PC-3 (cell line): ENCODE data around the gene PIP5K1C. TPM values are rescaled to one million over a fixed set of nuclear protein-coding genes. Genes with fewer than 3 reads are reported as not detected.

ENCODE experiments used
- ATAC-seq: fragments of 200-7000 bp; cut with Tn5 transposase; 2 replicates; pipeline ENCODE4 v1.9.1; 2020; ENCODE audit warnings: mild to moderate bottlenecking, moderate library complexity
- BruUV-seq: library from RNA; stranded (reverse); fragments of 400-500 nt; replicated peaks from 2 replicates; lab custom pipeline; 2021; lab: Mats Ljungman, UMichigan
- CTCF ChIA-PET: fragments of 300-600 bp; sonication (Branson Sonifier 250); formaldehyde crosslinking; loops from one replicate; lab custom pipeline; 2022; ENCODE audit warnings: antibody characterized with exemption; lab: Charles Lee
- POLR2A ChIA-PET: fragments of 300-600 bp; sonication (Branson Sonifier 250); formaldehyde crosslinking; loops from one replicate; lab custom pipeline; 2022; ENCODE audit warnings: antibody characterized with exemption; ENCODE audit not compliant: unreplicated experiment; lab: Charles Lee
- DNase-seq: peaks from one replicate; pipeline ENCODE4 v3.0.0-alpha.2; 2015
- H2AFZ ChIP-seq: fragments of 300-600 bp; sonication (generic); 2 replicates; pipeline ENCODE4 v1.6.0; 2016; ENCODE audit warnings: antibody characterized with exemption, low read length
- H3F3A ChIP-seq: fragments of 300-600 bp; sonication (generic); one replicate; pipeline ENCODE4 v1.6.0; 2017; ENCODE audit warnings: antibody characterized with exemption, low read length, control low read depth, mild to moderate bottlenecking; ENCODE audit not compliant: unreplicated experiment
- H3K27ac ChIP-seq: fragments of 300-600 bp; sonication (generic); 2 replicates; pipeline ENCODE4 v1.5.1; 2016; ENCODE audit warnings: mild to moderate bottlenecking, low read length
- H3K27me3 ChIP-seq: fragments of 300-600 bp; sonication (generic); 2 replicates; pipeline ENCODE4 v1.6.1; 2016; ENCODE audit warnings: low read length, mixed read lengths
- H3K36me3 ChIP-seq: fragments of 300-600 bp; sonication (generic); 2 replicates; pipeline ENCODE4 v1.6.1; 2016; ENCODE audit warnings: low read depth, mixed run types, low read length, mixed read lengths
- H3K4me1 ChIP-seq: fragments of 300-600 bp; sonication (generic); 2 replicates; pipeline ENCODE4 v1.5.1; 2016; ENCODE audit warnings: low read length; ENCODE audit not compliant: insufficient read depth
- H3K4me2 ChIP-seq: fragments of 300-600 bp; sonication (generic); 2 replicates; pipeline ENCODE4 v1.6.0; 2016; ENCODE audit warnings: low read length
- H3K4me3 ChIP-seq: fragments of 300-600 bp; sonication (generic); 2 replicates; pipeline ENCODE4 v1.5.1; 2016; ENCODE audit warnings: mild to moderate bottlenecking, low read length, mixed read lengths
- H3K79me2 ChIP-seq: fragments of 300-600 bp; sonication (generic); 2 replicates; pipeline ENCODE4 v1.6.1; 2017; ENCODE audit warnings: low read length, mixed read lengths
- H3K9ac ChIP-seq: fragments of 300-600 bp; sonication (generic); 2 replicates; pipeline ENCODE4 v1.6.0; 2016; ENCODE audit warnings: mild to moderate bottlenecking, low read length
- H3K9me2 ChIP-seq: fragments of 300-600 bp; sonication (generic); replicated peaks from 2 replicates; pipeline ENCODE4 v1.6.1; 2016; ENCODE audit warnings: mixed run types, low read length, mixed read lengths
- H3K9me3 ChIP-seq: fragments of 300-600 bp; sonication (generic); 2 replicates; pipeline ENCODE4 v1.6.1; 2016; ENCODE audit warnings: low read length, mixed read lengths
- H4K20me1 ChIP-seq: fragments of 300-600 bp; sonication (generic); 2 replicates; pipeline ENCODE4 v1.6.1; 2016; ENCODE audit warnings: low read length, mixed read lengths
- CTCF ChIP-seq: fragments of 300-600 bp; sonication (generic); conservative IDR thresholded peaks from 2 replicates; pipeline ENCODE4 v1.5.1; 2017; ENCODE audit warnings: antibody characterized with exemption, low read depth, mild to moderate bottlenecking, low read length
- EZH2 ChIP-seq: fragments of 300-600 bp; sonication (generic); IDR thresholded peaks from one replicate; pipeline ENCODE4 v1.6.1; 2017; ENCODE audit warnings: antibody characterized with exemption, mild to moderate bottlenecking, low read length; ENCODE audit not compliant: unreplicated experiment
- EZH2phosphoT487 ChIP-seq: fragments of 300-600 bp; sonication (generic); IDR thresholded peaks from 2 replicates; pipeline ENCODE4 v1.6.1; 2018; ENCODE audit warnings: mild to moderate bottlenecking, antibody characterized with exemption, low read length, borderline replicate concordance
- intact Hi-C: fragments of 100-400 bp; cut with micrococcal nuclease; formaldehyde crosslinking; loops from 2 replicates; pipeline ENCODE4 v1.9.0; 2023
- total RNA-seq: library from RNA; depleted of rRNA; stranded (reverse); fragments of >200 nt; gene quantifications from 2 replicates; pipeline ENCODE4 v1.2.3, GENCODE V29; 2014

PIP5K1C gene
- total RNA-seq, 1 experiment from 2014 or later = 16.1 TPM

GRCh38 chr19:3740431-3740830 lies 40.2 kb upstream of the PIP5K1C start:
- no TSS peak for BruUV-seq
- ChIA-PET CTCF (no interaction called here), POLR2A (no interaction called here)
- Histone ChIP-seq H3K27ac (no peak overlapping the region), H3F3A (no peaks in the 10 kb centered on the region), H3K9ac (no peak overlapping the region), H3K4me3 (no peak overlapping the region), H3K79me2 (no peaks in the 10 kb centered on the region), H4K20me1 (no peaks in the 10 kb centered on the region), H3K9me3 (no peaks in the 10 kb centered on the region), H3K36me3 (no peaks in the 10 kb centered on the region), H3K9me2 (no peaks in the 10 kb centered on the region), H3K4me1 (no peaks in the 10 kb centered on the region), H3K4me2 (no peak overlapping the region), H3K27me3 (no peaks in the 10 kb centered on the region), H2AFZ (no peak overlapping the region)
- intact Hi-C loops = no loop called here
- TF ChIP-seq EZH2 (no peak), CTCF (no peak), EZH2phosphoT487 (no peak)
- ATAC-seq (no peak), DNase-seq (no peak)

- no peaks in the 10 kb centered on the region for H3K79me2 ChIP-seq
- H2AFZ ChIP-seq = no peak overlapping the region
- no peaks in the 10 kb centered on the region for H3K27me3 ChIP-seq
- ChIA-PET CTCF (no interaction called here), POLR2A (no interaction called here)
- intact Hi-C loops = no loop called here
- DNase-seq (no peak), ATAC-seq (no peak)
- BruUV-seq = no TSS peak
- TF ChIP-seq EZH2phosphoT487 = no peak
- TF ChIP-seq EZH2 = no peak
- no peak for TF ChIP-seq CTCF
- H3F3A ChIP-seq = no peaks in the 10 kb centered on the region
- no peaks in the 10 kb centered on the region for H4K20me1 ChIP-seq
- no peak overlapping the region for H3K4me3 ChIP-seq
- H3K4me1 ChIP-seq = no peaks in the 10 kb centered on the region
- H3K9me3 ChIP-seq = no peaks in the 10 kb centered on the region
- H3K27ac ChIP-seq = no peak overlapping the region
- H3K9ac ChIP-seq = no peak overlapping the region
- H3K4me2 ChIP-seq = no peak overlapping the region
- no peaks in the 10 kb centered on the region for H3K36me3 ChIP-seq
- H3K9me2 ChIP-seq = no peaks in the 10 kb centered on the region
These were observed 38.4 kb upstream of the PIP5K1C start for GRCh38 chr19:3738477-3739220.

- H3K79me2 ChIP-seq = no peaks in the 10 kb centered on the region
- no peaks in the 10 kb centered on the region for H3K9me3 ChIP-seq
- TF ChIP-seq EZH2phosphoT487 (no peak), EZH2 (no peak), CTCF (no peak)
- no peaks in the 10 kb centered on the region for H3K27me3 ChIP-seq
- no peak for ATAC-seq
- H4K20me1 ChIP-seq = no peaks in the 10 kb centered on the region
- H3F3A ChIP-seq = no peaks in the 10 kb centered on the region
- ChIA-PET POLR2A (no interaction called here), CTCF (no interaction called here)
- no peaks in the 10 kb centered on the region for H3K9me2 ChIP-seq
- H3K27ac ChIP-seq = no peak overlapping the region
- intact Hi-C loops = no loop called here
- no peak overlapping the region for H3K4me3 ChIP-seq
- no TSS peak for BruUV-seq
- no peak for DNase-seq
- H3K4me2 ChIP-seq = no peak overlapping the region
- H3K36me3 ChIP-seq = no peaks in the 10 kb centered on the region
- H2AFZ ChIP-seq = no peak overlapping the region
- no peak overlapping the region for H3K9ac ChIP-seq
- H3K4me1 ChIP-seq = no peaks in the 10 kb centered on the region
These were observed 37.4 kb upstream of the PIP5K1C start for GRCh38 chr19:3737487-3738205.
